ENCODE data around the gene DOCK10.

DNA sequence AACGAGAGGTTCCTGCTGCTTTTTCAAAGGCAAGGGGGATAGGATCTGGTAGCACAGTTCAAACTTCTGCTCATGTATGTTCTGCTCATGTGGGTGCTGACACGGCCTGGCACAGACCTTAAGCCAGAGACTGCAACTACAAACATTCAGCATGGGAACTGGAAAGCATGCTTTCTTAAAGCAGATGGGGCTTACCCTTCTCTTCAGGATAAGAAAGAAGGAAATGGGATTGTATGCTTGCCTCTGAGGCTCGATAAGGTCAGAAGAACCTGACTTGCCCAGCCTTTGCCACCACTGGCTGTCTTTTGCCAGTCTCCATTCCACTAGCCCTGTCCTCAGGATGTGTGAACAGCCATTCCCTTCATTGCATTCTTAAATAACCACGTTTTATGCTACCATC is 10.7 kb downstream of the DOCK10 start:
- TF ChIP-seq, protein P1, sequence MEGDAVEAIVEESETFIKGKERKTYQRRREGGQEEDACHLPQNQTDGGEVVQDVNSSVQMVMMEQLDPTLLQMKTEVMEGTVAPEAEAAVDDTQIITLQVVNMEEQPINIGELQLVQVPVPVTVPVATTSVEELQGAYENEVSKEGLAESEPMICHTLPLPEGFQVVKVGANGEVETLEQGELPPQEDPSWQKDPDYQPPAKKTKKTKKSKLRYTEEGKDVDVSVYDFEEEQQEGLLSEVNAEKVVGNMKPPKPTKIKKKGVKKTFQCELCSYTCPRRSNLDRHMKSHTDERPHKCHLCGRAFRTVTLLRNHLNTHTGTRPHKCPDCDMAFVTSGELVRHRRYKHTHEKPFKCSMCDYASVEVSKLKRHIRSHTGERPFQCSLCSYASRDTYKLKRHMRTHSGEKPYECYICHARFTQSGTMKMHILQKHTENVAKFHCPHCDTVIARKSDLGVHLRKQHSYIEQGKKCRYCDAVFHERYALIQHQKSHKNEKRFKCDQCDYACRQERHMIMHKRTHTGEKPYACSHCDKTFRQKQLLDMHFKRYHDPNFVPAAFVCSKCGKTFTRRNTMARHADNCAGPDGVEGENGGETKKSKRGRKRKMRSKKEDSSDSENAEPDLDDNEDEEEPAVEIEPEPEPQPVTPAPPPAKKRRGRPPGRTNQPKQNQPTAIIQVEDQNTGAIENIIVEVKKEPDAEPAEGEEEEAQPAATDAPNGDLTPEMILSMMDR (IDR thresholded peaks at IDR 0.05; ENCODE audit: borderline replicate concordance, extremely low read depth, low read length, poor library complexity, severe bottlenecking) = no peak
- TF ChIP-seq EZH2 (IDR thresholded peaks at IDR 0.05; ENCODE audit: borderline replicate concordance, low read depth, low read length, severe bottlenecking) = no peak

Measured in DND-41 (cell line).